ENCODE data around the gene TES.

GRCh38 chr7:116173051-116174028, 37.0 kb upstream of the TES start:
- TF ChIP-seq NFE2 (CRISPR knock-in tag; IDR thresholded peaks at IDR 0.05) (no peak), SKIL (CRISPR knock-in tag; IDR thresholded peaks at IDR 0.05; ENCODE audit: borderline replicate concordance) (no peak), RAD21 (CRISPR knock-in tag; IDR thresholded peaks at IDR 0.05) (no peak; the same call in 1 of the 2 replicates), RBFOX2 (IDR thresholded peaks at IDR 0.05; ENCODE audit: low read depth, low read length) (no peak), SUZ12 (IDR thresholded peaks at IDR 0.05; ENCODE audit: low read depth, low read length) (no peak), TAF1 (CRISPR knock-in tag; IDR thresholded peaks at IDR 0.05) (no peak), ZNF10 (CRISPR knock-in tag; IDR thresholded peaks at IDR 0.05; ENCODE audit: borderline replicate concordance, low read depth) (no peak), ZNF609 (CRISPR knock-in tag; IDR thresholded peaks at IDR 0.05; ENCODE audit: borderline replicate concordance) (peak; percentile 96), ZBTB8A (CRISPR knock-in tag; IDR thresholded peaks at IDR 0.05; ENCODE audit: borderline replicate concordance, low read depth) (no peak), YY1 (IDR thresholded peaks at IDR 0.05; ENCODE audit: insufficient read depth, insufficient replicate concordance, low read depth, low read length) (no peak), ZSCAN5A (CRISPR knock-in tag; IDR thresholded peaks at IDR 0.05; ENCODE audit: borderline replicate concordance) (no peak), ELF4 (CRISPR knock-in tag; IDR thresholded peaks at IDR 0.05; ENCODE audit: borderline replicate concordance) (no peak), ZFP1 (CRISPR knock-in tag; IDR thresholded peaks at IDR 0.05) (no peak), CTCF (CRISPR knock-in tag; IDR thresholded peaks at IDR 0.05) (peak; percentile 67)

Data from HepG2 (cell line).